Measurements from ENCODE around the gene VPS9D1.

DNA sequence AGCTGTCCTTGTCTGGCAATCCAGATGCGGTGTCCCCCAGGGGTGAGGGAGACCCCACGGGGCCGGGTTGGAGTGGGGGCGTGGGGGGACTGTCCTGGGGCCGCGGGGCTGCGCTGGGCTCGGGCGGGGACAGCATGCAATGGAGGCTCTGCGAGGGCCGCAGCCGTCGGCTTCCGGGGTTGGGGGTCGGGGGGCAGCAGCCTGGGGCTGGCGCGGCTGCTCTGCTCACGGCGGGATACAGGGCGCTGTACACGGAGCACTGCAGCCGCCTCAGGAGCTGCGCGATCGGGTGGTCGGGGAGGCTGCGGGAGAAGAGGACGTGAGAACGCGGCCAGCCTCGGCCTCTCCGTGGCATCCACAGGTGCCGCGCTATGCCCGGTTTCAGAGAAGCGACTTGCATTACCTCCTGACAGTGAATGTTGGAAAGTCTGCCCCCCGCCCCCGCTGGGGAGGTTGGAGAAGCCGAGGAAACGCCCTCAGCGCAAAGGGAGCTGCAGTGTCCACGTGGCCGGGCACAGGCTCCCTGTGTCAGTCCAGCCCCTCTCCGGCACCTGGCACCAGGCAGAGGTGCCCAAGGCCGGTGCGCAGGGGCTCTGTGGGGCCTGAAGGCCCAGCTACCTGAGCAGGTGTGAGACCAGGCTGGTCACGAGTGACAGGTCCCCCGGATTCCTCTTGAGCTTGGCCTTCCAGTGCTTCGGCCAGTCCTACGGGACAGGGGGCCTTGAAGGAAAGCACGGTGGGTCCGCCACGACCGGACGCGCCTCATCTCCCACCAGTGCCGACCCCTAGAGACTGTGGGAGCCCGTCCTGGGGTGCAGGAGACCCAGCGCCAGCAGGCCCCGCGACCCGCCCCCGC lies 9.8 kb downstream of the VPS9D1 start:
- TF ChIP-seq, protein P1, sequence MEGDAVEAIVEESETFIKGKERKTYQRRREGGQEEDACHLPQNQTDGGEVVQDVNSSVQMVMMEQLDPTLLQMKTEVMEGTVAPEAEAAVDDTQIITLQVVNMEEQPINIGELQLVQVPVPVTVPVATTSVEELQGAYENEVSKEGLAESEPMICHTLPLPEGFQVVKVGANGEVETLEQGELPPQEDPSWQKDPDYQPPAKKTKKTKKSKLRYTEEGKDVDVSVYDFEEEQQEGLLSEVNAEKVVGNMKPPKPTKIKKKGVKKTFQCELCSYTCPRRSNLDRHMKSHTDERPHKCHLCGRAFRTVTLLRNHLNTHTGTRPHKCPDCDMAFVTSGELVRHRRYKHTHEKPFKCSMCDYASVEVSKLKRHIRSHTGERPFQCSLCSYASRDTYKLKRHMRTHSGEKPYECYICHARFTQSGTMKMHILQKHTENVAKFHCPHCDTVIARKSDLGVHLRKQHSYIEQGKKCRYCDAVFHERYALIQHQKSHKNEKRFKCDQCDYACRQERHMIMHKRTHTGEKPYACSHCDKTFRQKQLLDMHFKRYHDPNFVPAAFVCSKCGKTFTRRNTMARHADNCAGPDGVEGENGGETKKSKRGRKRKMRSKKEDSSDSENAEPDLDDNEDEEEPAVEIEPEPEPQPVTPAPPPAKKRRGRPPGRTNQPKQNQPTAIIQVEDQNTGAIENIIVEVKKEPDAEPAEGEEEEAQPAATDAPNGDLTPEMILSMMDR (IDR thresholded peaks at IDR 0.05; ENCODE audit: low read depth, low read length, missing input control), result no peak
- TF ChIP-seq, protein P2, sequence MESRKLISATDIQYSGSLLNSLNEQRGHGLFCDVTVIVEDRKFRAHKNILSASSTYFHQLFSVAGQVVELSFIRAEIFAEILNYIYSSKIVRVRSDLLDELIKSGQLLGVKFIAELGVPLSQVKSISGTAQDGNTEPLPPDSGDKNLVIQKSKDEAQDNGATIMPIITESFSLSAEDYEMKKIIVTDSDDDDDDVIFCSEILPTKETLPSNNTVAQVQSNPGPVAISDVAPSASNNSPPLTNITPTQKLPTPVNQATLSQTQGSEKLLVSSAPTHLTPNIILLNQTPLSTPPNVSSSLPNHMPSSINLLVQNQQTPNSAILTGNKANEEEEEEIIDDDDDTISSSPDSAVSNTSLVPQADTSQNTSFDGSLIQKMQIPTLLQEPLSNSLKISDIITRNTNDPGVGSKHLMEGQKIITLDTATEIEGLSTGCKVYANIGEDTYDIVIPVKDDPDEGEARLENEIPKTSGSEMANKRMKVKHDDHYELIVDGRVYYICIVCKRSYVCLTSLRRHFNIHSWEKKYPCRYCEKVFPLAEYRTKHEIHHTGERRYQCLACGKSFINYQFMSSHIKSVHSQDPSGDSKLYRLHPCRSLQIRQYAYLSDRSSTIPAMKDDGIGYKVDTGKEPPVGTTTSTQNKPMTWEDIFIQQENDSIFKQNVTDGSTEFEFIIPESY (IDR thresholded peaks at IDR 0.05), result no peak
- TF ChIP-seq GABPA (IDR thresholded peaks at IDR 0.05 in 1 of 2, conservative IDR thresholded peaks at IDR 0.05 in 1 of 2) (no peak), NR2F2 (IDR thresholded peaks at IDR 0.05) (no peak), TAF1 (conservative IDR thresholded peaks at IDR 0.05) (no peak), RAD21 (IDR thresholded peaks at IDR 0.05) (no peak), RXRA (IDR thresholded peaks at IDR 0.05) (no peak), JUND (IDR thresholded peaks at IDR 0.05) (no peak), SP1 (IDR thresholded peaks at IDR 0.05) (no peak), EGR1 (IDR thresholded peaks at IDR 0.05; ENCODE audit: low read depth in 2 of 2) (no peak)
- TF ChIP-seq, protein P3, sequence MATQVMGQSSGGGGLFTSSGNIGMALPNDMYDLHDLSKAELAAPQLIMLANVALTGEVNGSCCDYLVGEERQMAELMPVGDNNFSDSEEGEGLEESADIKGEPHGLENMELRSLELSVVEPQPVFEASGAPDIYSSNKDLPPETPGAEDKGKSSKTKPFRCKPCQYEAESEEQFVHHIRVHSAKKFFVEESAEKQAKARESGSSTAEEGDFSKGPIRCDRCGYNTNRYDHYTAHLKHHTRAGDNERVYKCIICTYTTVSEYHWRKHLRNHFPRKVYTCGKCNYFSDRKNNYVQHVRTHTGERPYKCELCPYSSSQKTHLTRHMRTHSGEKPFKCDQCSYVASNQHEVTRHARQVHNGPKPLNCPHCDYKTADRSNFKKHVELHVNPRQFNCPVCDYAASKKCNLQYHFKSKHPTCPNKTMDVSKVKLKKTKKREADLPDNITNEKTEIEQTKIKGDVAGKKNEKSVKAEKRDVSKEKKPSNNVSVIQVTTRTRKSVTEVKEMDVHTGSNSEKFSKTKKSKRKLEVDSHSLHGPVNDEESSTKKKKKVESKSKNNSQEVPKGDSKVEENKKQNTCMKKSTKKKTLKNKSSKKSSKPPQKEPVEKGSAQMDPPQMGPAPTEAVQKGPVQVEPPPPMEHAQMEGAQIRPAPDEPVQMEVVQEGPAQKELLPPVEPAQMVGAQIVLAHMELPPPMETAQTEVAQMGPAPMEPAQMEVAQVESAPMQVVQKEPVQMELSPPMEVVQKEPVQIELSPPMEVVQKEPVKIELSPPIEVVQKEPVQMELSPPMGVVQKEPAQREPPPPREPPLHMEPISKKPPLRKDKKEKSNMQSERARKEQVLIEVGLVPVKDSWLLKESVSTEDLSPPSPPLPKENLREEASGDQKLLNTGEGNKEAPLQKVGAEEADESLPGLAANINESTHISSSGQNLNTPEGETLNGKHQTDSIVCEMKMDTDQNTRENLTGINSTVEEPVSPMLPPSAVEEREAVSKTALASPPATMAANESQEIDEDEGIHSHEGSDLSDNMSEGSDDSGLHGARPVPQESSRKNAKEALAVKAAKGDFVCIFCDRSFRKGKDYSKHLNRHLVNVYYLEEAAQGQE (IDR thresholded peaks at IDR 0.05), result no peak
- TF ChIP-seq, protein P4, sequence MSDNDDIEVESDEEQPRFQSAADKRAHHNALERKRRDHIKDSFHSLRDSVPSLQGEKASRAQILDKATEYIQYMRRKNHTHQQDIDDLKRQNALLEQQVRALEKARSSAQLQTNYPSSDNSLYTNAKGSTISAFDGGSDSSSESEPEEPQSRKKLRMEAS (IDR thresholded peaks at IDR 0.05), result no peak

Measured in liver (tissue), 3 donors.